Upper lobe of left lung (tissue), 6 donors: ENCODE measurements around the gene SND1. TPM values are rescaled to one million over a fixed set of nuclear protein-coding genes. Genes with fewer than 3 reads are reported as not detected.

ENCODE experiments used
- ATAC-seq, 2 donors: fragments of 200-7000 bp; cut with Tn5 transposase; one replicate each; pipeline ENCODE4 v1.9.1; 2022; ENCODE audit warnings: mild to moderate bottlenecking in 2 of 2, moderate library complexity in 2 of 2; ENCODE audit not compliant: low FRiP score in 2 of 2
- DNase-seq, 2 donors: peaks; one replicate each; pipeline ENCODE4 v3.0.0-alpha.2; 2019 to 2020
- H3K27ac ChIP-seq, 4 donors: fragments of 200-600 bp; sonication (generic); one replicate each; pipeline ENCODE4 v1.5.1; 2016 to 2019
- H3K27me3 ChIP-seq, 4 donors: fragments of 200-600 bp; sonication (generic); one replicate each; pipeline ENCODE4 v1.5.1; 2017 to 2019
- H3K36me3 ChIP-seq, 4 donors: fragments of 200-600 bp; sonication (generic); one replicate each; pipeline ENCODE4 v1.5.1; 2016 to 2019
- H3K4me1 ChIP-seq, 4 donors: fragments of 200-600 bp; sonication (generic); one replicate each; pipeline ENCODE4 v1.5.1; 2018 to 2019
- H3K4me3 ChIP-seq, 4 donors: fragments of 200-600 bp; sonication (generic); one replicate each; pipeline ENCODE4 v1.5.1; 2017 to 2019; ENCODE audit warnings: mild to moderate bottlenecking in 2 of 4, moderate library complexity in 1 of 4
- H3K9me3 ChIP-seq, 4 donors: fragments of 200-600 bp; sonication (generic); one replicate each; pipeline ENCODE4 v1.5.1; 2018 to 2019
- EP300 ChIP-seq, 4 donors: sonication (generic); formaldehyde crosslinking; IDR thresholded peaks; one replicate each; pipeline ENCODE4 v1.5.1; 2017; ENCODE audit warnings: antibody characterized with exemption in 4 of 4, control low read depth in 2 of 4
- POLR2A ChIP-seq, 4 donors: fragments of 450-650 bp; IDR thresholded peaks; one replicate each; pipeline ENCODE4 v1.5.1; 2016 to 2017; ENCODE audit warnings: antibody characterized with exemption in 4 of 4, mild to moderate bottlenecking in 2 of 4
- POLR2AphosphoS5 ChIP-seq, 2 donors: sonication (generic); formaldehyde crosslinking; IDR thresholded peaks; one replicate each; pipeline ENCODE4 v1.5.1; 2017; ENCODE audit warnings: antibody characterized with exemption in 2 of 2
- WGBS, 2 donors: methylation state at CpG; one replicate each; pipeline ENCODE4 v1.1.5; 2017 to 2018; 5-methylcytosine and 5-hydroxymethylcytosine counted together
- total RNA-seq, 6 donors: library from RNA; depleted of rRNA in 4 of 6; stranded (reverse); fragments of >200 nt in 4 of 6; gene quantifications; one replicate each; pipeline versions ENCODE4 v1.1.0 to v1.2.1, GENCODE V29; 2016 to 2021
- TF ChIP-seq, protein P1 (sequence below), 6 experiments: fragments of 450-650 bp in 4 of 6; fragments of 200-600 bp in 2 of 6; sonication (generic) in 2 of 6; IDR thresholded peaks; one replicate each; pipeline ENCODE4 v1.5.1; 2016 to 2019; ENCODE audit warnings: antibody characterized with exemption in 6 of 6
- donor health status: DM: no; HTN: no; CAD: no; lungs with moderate emphysema.
- donor health status: DM: no; HTN: yes; CAD: no; lungs with severe emphysema.

The SND1 gene
- total RNA-seq, 6 donors from 2014 or later = 107 to 167 (median 121) TPM

DNA sequence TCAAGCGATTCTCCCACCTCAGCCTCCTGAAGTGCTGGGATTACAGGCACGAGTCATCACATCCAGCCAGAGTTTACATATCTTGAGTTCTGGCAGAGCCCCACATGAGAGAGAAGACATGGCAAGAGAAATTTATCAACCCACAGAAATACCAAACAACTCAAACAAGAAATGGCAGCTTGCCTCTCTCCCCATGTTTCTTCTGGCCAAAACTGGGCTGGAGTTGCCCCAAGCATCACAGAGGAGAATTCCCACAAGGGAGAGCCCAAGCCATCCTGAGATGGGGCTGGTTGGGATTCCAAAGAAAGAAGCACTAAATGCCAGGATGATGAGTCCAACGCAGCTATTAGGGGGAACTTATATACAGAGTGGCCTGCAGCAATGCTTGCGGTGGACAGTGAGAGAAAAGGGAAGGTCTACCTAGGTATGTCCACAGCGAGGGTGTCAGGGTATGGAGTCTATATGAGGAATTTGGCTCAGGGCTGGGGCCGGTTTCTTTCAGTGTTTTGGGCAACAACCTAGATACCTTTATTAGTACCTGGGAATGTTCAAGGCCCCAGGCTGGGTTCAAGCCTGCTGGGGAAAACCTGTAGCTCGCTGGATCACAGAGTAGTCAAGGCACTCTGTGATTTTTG lies 19.6 kb upstream of the SND1 start:
- WGBS, 2 donors = 67 to 91% methylated on average over 7 of the region's 7 CpGs

DNA sequence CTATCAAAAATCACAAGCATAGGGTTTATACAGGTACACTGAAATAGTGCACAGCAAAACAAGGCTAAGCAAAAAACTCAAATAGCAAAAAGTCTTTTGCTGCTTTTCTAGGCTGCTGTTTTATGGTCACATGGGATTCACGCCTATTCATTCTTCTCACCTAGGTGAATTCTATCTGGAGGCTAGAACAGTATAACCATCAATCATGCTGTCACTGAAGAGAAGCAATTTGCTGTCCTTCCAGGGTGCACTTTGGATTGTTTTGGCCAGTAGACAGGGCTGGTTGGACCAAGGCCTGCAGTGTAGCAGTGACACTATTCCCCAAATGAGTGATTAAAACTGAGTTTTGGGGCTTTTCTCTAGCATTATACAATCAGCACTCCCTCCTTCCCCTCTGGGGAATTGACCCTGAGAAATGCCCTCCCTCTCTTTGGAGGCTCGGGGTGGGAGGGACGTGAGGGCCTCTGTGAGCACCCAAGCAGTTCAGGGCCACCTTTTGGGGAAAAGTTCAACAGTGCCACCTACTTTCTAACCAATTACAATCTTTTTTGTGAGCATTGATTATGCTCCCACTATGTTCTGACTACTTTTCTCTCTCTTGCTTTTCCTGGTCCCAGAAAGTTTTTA lies 16.2 kb upstream of the SND1 start:
- Histone ChIP-seq H3K27me3 (no peaks in the 10 kb centered on the region), H3K9me3 (no peaks in the 10 kb centered on the region), H3K36me3 (no peaks in the 10 kb centered on the region), H3K4me1 (no peaks in the 10 kb centered on the region), H3K27ac (no peak overlapping the region), H3K4me3 (no peak overlapping the region)
- 67 to 69% methylated on average over 3 of the region's 3 CpGs for WGBS, 2 donors
- TF ChIP-seq EP300 (IDR thresholded peaks at IDR 0.05) (no peak), POLR2AphosphoS5 (IDR thresholded peaks at IDR 0.05) (no peak), POLR2A (IDR thresholded peaks at IDR 0.05) (no peak)
- TF ChIP-seq, protein P1, sequence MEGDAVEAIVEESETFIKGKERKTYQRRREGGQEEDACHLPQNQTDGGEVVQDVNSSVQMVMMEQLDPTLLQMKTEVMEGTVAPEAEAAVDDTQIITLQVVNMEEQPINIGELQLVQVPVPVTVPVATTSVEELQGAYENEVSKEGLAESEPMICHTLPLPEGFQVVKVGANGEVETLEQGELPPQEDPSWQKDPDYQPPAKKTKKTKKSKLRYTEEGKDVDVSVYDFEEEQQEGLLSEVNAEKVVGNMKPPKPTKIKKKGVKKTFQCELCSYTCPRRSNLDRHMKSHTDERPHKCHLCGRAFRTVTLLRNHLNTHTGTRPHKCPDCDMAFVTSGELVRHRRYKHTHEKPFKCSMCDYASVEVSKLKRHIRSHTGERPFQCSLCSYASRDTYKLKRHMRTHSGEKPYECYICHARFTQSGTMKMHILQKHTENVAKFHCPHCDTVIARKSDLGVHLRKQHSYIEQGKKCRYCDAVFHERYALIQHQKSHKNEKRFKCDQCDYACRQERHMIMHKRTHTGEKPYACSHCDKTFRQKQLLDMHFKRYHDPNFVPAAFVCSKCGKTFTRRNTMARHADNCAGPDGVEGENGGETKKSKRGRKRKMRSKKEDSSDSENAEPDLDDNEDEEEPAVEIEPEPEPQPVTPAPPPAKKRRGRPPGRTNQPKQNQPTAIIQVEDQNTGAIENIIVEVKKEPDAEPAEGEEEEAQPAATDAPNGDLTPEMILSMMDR (IDR thresholded peaks at IDR 0.05) = no peak
- DNase-seq (no peak), ATAC-seq (no peak)

More for the DNA sequence above, 19.6 kb upstream of the SND1 start:
- no peaks in the 10 kb centered on the region for H3K9me3 ChIP-seq
- no peaks in the 10 kb centered on the region for H3K36me3 ChIP-seq
- peaks cover 0 to 3% (median 0%) of the 10 kb centered on the region in 4 donors for H3K4me1 ChIP-seq
- no peak overlapping the region for H3K27ac ChIP-seq
- no peaks in the 10 kb centered on the region for H3K27me3 ChIP-seq
- DNase-seq = no peak
- no peak overlapping the region for H3K4me3 ChIP-seq
- ATAC-seq = no peak
- TF ChIP-seq EP300 (IDR thresholded peaks at IDR 0.05) (no peak), POLR2A (IDR thresholded peaks at IDR 0.05) (no peak), POLR2AphosphoS5 (IDR thresholded peaks at IDR 0.05) (no peak)
- TF ChIP-seq, protein P1 (IDR thresholded peaks at IDR 0.05) = no peak

DNA sequence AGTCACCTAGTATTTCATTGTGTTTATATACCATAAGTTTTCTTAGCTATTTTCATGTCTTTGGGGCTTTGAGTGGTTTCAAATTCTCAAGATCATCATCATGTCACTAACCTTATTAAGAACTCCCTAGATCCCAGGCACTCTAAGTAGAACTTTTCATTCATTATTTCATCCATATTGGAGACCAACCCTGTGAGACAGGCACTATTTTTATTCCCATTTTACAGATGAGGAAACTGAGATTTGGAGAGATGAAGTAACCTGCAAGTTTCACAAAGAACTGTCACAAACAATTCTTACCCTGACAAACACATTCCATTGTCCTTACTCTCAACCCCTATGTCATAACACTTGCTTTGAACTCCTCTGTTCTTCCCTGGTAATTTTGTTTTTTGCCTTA lies 13.8 kb upstream of the SND1 start:
- no peaks in the 10 kb centered on the region for H3K27me3 ChIP-seq
- ATAC-seq (no peak), DNase-seq (no peak)
- no peak overlapping the region for H3K4me3 ChIP-seq
- no peaks in the 10 kb centered on the region for H3K4me1 ChIP-seq
- H3K27ac ChIP-seq = no peak overlapping the region
- H3K9me3 ChIP-seq = no peaks in the 10 kb centered on the region
- TF ChIP-seq POLR2AphosphoS5 (IDR thresholded peaks at IDR 0.05) = no peak
- H3K36me3 ChIP-seq = no peaks in the 10 kb centered on the region

DNA sequence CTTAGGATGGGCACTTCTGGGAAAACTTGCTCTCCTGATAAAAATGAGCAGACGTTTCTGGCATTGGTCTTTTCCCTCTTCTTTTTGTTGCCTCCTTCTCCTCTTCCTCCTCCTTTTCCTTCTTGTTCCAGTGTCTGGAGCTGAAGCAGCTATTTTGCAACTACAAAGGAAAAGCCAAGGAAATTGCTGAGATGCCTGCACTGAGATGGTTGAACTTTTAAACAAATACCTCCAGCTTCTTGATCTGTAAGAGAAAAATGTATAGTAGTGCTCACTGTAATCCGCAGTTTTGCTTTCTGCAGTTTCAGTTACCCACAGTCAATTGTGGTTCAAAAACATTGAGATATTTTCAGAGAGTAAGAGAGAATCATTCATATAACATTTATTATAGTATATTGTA lies 7.5 kb upstream of the SND1 start:
- no peak for ATAC-seq
- TF ChIP-seq EP300 (IDR thresholded peaks at IDR 0.05) (no peak), POLR2A (IDR thresholded peaks at IDR 0.05) (no peak), POLR2AphosphoS5 (IDR thresholded peaks at IDR 0.05) (no peak)
- TF ChIP-seq, protein P1 (IDR thresholded peaks at IDR 0.05) = no peak
- Histone ChIP-seq H3K4me1 (no peaks in the 10 kb centered on the region), H3K4me3 (no peak overlapping the region), H3K36me3 (no peaks in the 10 kb centered on the region), H3K27me3 (no peaks in the 10 kb centered on the region), H3K27ac (no peak overlapping the region), H3K9me3 (no peaks in the 10 kb centered on the region)
- WGBS, 2 donors = 58 to 66% methylated on average over 2 of the region's 2 CpGs
- DNase-seq = no peak

DNA sequence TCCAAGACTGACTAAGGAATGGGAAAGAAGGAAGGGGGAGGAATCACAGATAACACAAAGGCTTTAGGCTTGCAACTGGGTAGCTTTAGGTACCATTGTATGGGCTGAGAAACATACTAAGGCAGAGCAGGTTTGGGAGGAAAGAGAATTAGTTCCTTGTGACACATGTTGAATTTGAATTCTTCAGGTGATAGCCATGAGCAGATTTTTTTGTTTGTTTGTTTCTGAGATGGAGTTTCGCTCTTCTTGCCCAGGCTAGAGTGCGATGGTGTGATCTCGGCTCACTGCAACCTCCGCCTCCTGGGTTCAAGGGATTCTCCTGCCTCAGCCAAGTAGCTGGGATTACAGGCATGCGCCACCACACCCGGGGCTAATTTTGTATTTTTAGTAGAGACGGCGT lies 4.4 kb upstream of the SND1 start:
- Histone ChIP-seq H3K4me3 (no peak overlapping the region), H3K27me3 (no peaks in the 10 kb centered on the region), H3K27ac (no peak overlapping the region), H3K4me1 (peaks cover 0 to 10% (median 6%) of the 10 kb centered on the region in 4 donors), H3K9me3 (no peaks in the 10 kb centered on the region), H3K36me3 (no peaks in the 10 kb centered on the region)
- no peak for TF ChIP-seq POLR2AphosphoS5 (IDR thresholded peaks at IDR 0.05)
- TF ChIP-seq EP300 (IDR thresholded peaks at IDR 0.05) = no peak
- TF ChIP-seq, protein P1 (IDR thresholded peaks at IDR 0.05) = no peak
- ATAC-seq (no peak), DNase-seq (no peak)
- 93 to 98% methylated on average over 8 of the region's 8 CpGs for WGBS, 2 donors
